ENCODE results near the gene SUSD6. TPM values are rescaled to one million over a fixed set of nuclear protein-coding genes. Genes with fewer than 3 reads are reported as not detected.
A peak's percentile ranks its signal among the peaks of the same experiment; 100 is the strongest.

SUSD6 gene
- total RNA-seq, 1 experiment from 2014 or later, result 3.7 TPM

DNA sequence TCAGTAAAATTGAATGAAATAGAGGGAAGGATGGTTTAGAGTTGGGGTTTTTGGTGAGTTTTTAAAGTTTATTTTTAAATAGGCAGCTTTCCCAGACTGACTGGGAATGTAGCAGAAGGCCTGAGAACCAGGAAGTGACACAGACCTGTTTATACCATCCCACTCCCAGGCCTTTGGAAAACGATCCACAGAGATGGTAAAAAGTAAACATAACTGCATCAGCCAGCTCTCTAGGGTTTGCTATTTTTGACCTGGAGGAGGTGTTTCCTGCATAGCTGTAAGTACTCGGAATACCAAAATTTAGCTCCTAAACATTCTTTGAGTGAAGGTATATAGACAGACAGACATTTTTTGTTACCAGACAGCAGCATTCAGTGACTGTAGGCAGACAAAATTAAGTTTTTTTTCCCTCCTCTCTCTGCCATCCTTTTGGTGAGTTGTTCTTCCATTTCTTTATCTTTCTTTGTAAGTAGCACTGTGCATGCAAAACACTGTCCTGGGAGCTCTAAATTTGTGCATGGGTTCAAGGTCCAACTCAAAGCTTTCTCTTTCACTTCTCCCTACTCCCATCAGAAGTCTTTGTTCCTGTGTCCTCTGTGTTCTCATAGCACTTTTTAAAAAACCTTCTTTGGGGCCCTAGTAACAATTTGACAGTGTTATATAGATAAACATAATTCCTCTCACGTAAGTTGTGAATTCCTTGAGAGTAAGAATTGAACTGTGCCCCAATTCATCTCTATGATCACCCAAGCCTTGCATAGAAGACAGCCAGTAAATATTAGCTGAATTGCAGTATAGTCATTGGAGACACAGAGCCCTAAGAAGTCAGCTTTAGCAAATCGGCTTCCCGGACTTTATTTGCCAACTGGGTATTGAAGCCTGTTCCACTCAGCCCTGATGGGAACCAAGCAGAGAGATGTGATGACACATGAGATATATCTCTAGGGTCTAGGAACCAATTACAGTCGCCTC is 37.4 kb downstream of the SUSD6 start:
- no peaks in the 10 kb centered on the region; the same call in 1 of the 2 replicates for H3K4me1 ChIP-seq (ENCODE audit: insufficient read depth, low read length)
- no peak overlapping the region for H2BK20ac ChIP-seq (ENCODE audit: low read depth, low read length, poor library complexity, severe bottlenecking)
- H3K27me3 Mint-ChIP-seq (ENCODE audit: low read depth), result no peaks in the 10 kb centered on the region
- H3K23me2 ChIP-seq (ENCODE audit: insufficient read length, low read depth, low read length, poor library complexity, severe bottlenecking), result no peaks in the 10 kb centered on the region
- H3K9me3 Mint-ChIP-seq, result no peaks in the 10 kb centered on the region
- no CpG with 5 or more reads among the region's 6 CpGs for WGBS (ENCODE audit: extremely low coverage, insufficient read length, low lambda C conversion rate)
- no peak overlapping the region for H2BK5ac ChIP-seq (ENCODE audit: insufficient read length, low read length)
- no peak overlapping the region for H3K27ac ChIP-seq (ENCODE audit: insufficient read length, low read depth, low read length)
- H3K18ac ChIP-seq (ENCODE audit: insufficient read length, low read depth, low read length), result no peak overlapping the region
- H3K36me3 Mint-ChIP-seq (ENCODE audit: insufficient read depth in 1 of 3, low read depth in 3 of 3), result no peaks in the 10 kb centered on the region
- no peak overlapping the region for H3K9ac ChIP-seq (ENCODE audit: extremely low read depth, insufficient read length, low read length)
- H3K4ac ChIP-seq (ENCODE audit: low read depth, low read length), result no peak overlapping the region
- no peak overlapping the region for H3K56ac ChIP-seq (ENCODE audit: insufficient read length, low read depth, low read length)
- no peak overlapping the region for H2BK12ac ChIP-seq (ENCODE audit: insufficient read length, low read depth, low read length)
- H3K79me1 ChIP-seq (ENCODE audit: insufficient read depth, low read depth, low read length, poor library complexity, severe bottlenecking), result no peaks in the 10 kb centered on the region
- no peak overlapping the region for H3K14ac ChIP-seq (ENCODE audit: insufficient read depth, low read length)
- H3K4me3 Mint-ChIP-seq, result no peak overlapping the region
- no peak overlapping the region for H3T11ph ChIP-seq (ENCODE audit: low read length)
- no peak overlapping the region for H4K91ac ChIP-seq (ENCODE audit: insufficient read length, low read depth, low read length)
- no peak for DNase-seq
- no peak overlapping the region for H4K5ac ChIP-seq (ENCODE audit: insufficient read length, low read depth, low read length)
- no peak overlapping the region for H2AFZ ChIP-seq (ENCODE audit: low read length)
- H3K4me2 ChIP-seq (ENCODE audit: insufficient read depth, insufficient read length, low read length), result no peak overlapping the region
- H4K20me1 ChIP-seq (ENCODE audit: control insufficient read depth, insufficient read depth, insufficient read length), result no peaks in the 10 kb centered on the region
- H2AK5ac ChIP-seq (ENCODE audit: insufficient read length, low read length), result no peak overlapping the region
- H2BK15ac ChIP-seq (ENCODE audit: low read depth, low read length), result no peak overlapping the region
- H4K8ac ChIP-seq (replicated peaks; ENCODE audit: insufficient read length, low read depth, low read length), result no peak overlapping the region
- TF ChIP-seq, protein P1, sequence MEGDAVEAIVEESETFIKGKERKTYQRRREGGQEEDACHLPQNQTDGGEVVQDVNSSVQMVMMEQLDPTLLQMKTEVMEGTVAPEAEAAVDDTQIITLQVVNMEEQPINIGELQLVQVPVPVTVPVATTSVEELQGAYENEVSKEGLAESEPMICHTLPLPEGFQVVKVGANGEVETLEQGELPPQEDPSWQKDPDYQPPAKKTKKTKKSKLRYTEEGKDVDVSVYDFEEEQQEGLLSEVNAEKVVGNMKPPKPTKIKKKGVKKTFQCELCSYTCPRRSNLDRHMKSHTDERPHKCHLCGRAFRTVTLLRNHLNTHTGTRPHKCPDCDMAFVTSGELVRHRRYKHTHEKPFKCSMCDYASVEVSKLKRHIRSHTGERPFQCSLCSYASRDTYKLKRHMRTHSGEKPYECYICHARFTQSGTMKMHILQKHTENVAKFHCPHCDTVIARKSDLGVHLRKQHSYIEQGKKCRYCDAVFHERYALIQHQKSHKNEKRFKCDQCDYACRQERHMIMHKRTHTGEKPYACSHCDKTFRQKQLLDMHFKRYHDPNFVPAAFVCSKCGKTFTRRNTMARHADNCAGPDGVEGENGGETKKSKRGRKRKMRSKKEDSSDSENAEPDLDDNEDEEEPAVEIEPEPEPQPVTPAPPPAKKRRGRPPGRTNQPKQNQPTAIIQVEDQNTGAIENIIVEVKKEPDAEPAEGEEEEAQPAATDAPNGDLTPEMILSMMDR (conservative IDR thresholded peaks at IDR 0.05), result no peak
- H3K23ac ChIP-seq (ENCODE audit: insufficient read length, low read depth, low read length), result no peak overlapping the region
- no peaks in the 10 kb centered on the region for H3K9me3 ChIP-seq (ENCODE audit: control insufficient read depth, low read depth, low read length)
- no peak overlapping the region for H2BK120ac ChIP-seq (ENCODE audit: low read depth, low read length, poor library complexity, severe bottlenecking)
- no peaks in the 10 kb centered on the region for H3K79me2 ChIP-seq (ENCODE audit: insufficient read depth, low read length)
- peak overlapping the region in 1 of 3 experiments; percentile 8; a peak in 1 of 7 replicates for H3K27ac Mint-ChIP-seq
- H3K27me3 ChIP-seq (ENCODE audit: insufficient read depth, low read length), result no peaks in the 10 kb centered on the region
- peaks cover 34 to 38% of the 10 kb centered on the region in 2 experiments for H3K4me1 Mint-ChIP-seq
